Right forelimb (tissue), 1 donor: ENCODE data around the gene ZNF839.
"Not testable (repeated sequence)": the region's sequence is repeated elsewhere in the genome, so short reads cannot be mapped to it uniquely, and the experiment has no call there.

Experiments
- DNase-seq: peaks from one replicate; pipeline ENCODE4 v3.0.0-alpha.2; 2018

The ZNF839 gene

DNA sequence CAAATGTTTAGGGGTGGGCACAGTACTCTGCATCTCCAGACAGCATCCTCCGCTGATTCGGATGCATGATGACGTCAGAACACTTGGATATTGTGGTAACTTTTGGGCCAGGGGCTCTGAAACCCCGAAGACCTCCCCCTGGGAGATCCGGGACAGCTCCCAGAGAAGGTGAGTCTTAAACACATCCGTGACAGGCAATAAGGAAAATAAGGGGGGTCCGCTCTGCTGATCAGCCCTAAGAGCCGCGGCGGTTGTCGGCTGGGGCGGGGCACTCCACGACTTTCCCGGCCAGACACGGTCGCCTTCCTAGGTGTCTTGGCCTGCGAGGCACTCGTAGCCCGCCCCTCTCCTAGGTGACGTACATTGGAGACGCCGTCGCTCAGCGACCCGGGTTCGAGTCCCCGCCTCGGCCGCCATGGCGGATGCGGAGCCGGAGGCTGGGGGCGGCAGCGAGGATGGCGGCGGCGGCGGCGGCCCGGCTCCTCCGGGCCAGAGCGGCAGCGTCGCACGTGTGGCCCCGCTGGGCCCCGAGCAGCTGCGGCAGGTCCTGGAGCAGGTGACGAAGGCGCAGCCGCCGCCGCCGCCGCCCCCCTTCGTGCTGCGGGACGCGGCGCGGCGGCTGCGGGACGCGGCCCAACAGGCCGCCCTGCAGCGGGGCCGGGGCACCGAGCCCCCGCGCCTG is at the start of gene ZNF839:
TSS of gene ZNF839 (plus strand) at position 396 of the 682 bp plus-strand sequence. CDS start at position 416, 20 bp downstream.
- peak; percentile 96 for DNase-seq

- no peak for DNase-seq
Measured at GRCh38 chr14:102272392-102272791, 47.2 kb upstream of the ZNF839 start.

- DNase-seq: no peak
Measured at GRCh38 chr14:102275866-102276265, 43.7 kb upstream of the ZNF839 start.

DNA sequence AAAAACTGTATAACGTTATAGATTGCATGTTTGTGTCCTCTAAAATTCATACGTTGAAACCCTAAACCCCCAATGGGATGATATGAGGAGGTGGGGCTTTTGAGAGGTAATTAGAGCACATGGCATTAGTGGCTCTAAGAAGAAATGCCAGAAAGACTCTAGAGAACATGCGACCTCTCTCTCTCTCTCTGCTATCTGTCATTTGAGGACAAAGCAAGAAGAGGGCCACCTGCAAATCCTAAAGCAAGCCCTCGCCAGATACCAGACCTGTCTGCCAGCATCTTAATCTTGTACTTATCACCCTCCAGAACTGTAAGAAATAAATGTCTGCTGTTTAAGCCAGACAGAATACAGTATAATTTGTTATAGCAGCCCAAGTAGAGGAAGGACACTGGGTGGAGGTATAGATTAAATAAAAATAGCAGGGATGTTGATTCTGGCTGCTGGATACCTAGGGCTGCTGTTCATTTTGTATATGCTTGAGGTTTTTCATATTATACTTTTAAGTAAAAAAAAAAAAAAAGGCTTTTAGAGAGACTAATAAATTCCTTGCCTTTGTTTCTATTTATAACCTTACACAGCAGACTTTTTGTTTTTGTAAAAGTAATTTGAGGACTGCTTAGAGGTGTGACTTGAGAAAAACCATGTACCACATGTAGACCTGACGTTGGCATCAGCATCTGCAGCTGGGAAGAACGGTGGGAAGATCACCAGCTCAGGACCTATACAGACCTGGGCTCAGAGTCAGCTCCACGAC is 41.5 kb upstream of the ZNF839 start:
- DNase-seq: no peak

DNA sequence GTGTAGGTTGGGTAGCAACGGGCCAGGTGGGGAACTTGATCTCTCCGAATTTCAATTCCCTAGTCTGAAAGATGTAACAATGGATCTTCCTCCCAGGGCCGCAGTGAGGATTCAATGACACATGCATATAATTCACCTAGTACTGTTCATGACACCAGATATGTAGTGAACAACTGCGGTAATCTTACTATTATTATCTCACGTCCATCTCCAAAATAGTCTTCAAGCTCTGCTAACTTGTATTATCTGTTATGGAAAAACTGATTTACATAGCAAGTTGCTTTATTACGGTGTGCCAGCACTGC is 41.0 kb upstream of the ZNF839 start:
- DNase-seq: no peak

GRCh38 chr14:102279282-102279681 is 40.3 kb upstream of the ZNF839 start:
- no peak for DNase-seq

- DNase-seq: no peak
Measured at GRCh38 chr14:102279688-102280348, 39.7 kb upstream of the ZNF839 start.

- no peak for DNase-seq
Measured at GRCh38 chr14:102280376-102280962, 39.1 kb upstream of the ZNF839 start.

DNA sequence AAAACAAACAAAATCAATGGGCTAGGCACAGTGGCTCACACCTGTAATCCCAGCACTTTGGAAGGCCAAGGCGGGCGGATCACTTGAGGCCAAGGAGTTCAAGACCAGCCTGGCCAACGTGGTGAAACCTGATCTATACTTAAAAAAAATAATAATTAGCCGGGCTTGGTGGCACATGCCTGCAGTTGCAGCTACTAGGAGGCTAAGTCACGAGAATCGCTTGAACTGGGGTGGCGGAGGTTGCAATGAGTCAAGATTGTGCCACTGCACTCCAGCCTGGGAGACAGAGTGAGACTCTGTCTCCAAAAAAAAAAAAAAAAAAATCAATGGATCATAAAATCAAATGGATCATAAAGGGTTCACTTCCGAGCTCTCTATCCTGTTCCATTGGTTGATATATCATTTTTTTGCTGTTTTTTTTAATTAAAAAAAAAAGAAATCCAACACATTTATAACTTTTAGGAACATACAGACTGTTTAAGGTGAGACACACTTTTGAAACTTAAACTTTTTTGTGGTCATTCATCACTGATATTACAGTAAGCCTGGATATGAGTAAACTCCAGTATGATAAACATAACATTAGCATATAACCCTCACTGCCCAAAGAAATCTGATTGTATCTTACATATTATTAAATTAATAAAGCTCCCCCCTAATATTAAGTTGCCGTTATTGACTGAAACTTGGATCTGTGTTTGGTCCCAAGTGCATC is 36.6 kb upstream of the ZNF839 start:
- DNase-seq: no peak

GRCh38 chr14:102283631-102284129 is 35.9 kb upstream of the ZNF839 start:
- no peak for DNase-seq

DNA sequence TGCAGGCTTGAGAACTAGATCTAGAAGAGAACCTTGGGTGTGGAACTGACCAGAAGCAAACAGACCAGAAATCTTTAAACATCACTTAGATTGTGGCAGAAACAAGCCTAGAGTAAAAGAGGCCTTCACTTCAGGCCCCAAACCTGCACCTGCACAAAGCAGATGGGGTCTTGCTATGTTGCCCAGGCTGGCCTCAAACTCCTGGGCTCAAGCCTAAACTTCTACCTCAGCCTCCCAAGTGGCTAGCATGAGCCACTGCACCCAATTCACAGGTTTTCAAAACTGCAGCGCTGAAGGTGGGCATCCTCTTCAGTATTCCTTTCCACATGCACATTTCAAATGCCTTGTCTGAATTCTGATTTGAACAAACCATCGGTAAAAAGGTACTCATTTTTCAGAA is 34.4 kb upstream of the ZNF839 start:
- no peak for DNase-seq

DNA sequence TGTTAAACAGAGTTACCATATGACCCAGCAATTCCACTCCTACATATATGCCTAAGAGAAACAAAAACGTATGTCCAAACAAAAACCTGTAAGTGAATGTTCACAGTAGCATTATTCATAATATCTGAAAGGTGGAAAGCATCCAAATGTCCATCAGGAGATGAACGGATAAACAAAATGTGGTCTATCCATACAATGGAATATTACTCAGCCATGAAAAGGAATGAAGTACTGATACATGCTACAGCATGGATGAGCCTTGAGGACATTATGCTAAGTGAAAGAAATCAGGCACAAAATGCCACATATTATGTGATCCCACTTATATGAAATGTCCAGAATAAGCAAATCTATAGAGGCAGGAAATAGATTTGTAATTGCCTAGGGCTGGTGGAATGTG is 31.4 kb upstream of the ZNF839 start:
- no peak for DNase-seq

DNA sequence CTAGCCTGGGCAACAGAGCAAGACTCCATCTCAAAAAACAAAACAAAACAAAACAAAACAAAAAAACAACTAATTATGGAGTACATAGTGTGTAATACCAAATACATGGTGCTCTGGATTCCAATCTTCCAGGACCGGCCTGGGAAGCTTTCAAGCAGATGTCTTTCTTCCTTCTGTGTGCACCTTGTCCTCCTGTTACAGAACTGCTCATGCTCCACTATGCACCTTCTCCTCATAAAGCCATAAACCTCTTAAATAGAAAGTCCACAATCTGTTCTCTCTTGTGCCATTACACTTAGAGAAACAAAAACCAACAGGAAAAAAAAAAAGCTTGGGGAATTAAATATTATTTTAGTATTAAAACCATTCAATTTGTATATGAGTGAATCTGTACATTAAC is 27.1 kb upstream of the ZNF839 start:
- DNase-seq: no peak

DNA sequence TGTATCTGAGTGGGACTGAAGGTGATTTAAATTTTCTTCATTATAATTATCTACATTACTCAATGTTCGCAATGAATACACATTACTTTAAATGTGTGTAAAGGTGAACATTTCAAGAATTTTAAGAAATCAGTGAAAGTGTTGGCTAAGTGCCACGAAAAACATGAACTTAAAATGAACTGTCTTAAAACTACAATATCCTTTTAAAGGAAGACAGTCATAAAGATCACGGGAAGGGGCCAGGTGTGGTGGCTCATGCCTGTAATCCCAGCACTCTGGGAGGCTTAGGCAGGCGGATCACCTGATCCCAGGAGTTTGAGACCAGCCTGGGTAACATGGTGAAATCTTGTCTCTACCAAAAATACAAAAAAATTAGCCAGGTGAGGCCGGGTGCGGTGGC is 25.8 kb upstream of the ZNF839 start:
- DNase-seq: no peak

- no peak for DNase-seq
Measured at GRCh38 chr14:102295270-102295669, 24.3 kb upstream of the ZNF839 start.

DNA sequence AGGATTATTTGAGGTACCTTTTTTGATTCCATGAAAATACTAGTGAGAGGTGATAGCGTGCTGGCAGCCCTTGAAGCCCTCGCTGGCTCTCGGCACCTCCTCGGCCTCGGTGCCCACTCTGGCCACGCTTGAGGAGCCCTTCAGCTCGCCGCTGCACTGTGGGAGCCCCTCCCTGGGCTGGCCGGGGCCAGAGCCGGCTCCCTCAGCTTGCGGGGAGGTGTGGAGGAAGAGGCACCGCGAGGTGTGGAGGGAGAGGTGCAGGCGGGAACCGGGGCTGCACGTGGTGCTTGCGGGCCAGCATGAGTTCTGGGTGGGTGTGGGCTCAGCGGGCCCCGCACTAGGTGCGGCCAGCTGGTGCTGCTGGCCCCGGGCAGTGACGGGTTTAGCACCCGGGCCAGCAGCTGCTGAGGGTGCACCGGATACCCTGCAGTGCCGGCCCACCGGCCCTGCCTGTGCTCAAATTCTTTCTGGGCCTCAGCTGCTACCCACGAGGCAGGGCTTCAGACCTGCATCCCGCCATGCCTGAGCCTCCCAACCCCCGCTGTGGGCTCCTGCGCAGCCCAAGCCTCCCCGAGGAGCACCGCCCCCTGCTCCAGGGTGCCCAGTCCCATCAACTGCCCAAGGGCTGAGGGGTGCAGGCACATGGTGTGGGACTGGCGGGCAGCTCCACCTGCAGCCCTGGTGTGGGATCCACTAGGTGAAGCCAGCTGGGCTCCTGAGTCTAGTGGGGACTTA is 21.9 kb upstream of the ZNF839 start:
- no peak for DNase-seq

- not testable (repeated sequence) for DNase-seq
Measured at GRCh38 chr14:102298303-102299070, 21.1 kb upstream of the ZNF839 start.

- no peak for DNase-seq
Measured at GRCh38 chr14:102303664-102304063, 15.9 kb upstream of the ZNF839 start.

DNA sequence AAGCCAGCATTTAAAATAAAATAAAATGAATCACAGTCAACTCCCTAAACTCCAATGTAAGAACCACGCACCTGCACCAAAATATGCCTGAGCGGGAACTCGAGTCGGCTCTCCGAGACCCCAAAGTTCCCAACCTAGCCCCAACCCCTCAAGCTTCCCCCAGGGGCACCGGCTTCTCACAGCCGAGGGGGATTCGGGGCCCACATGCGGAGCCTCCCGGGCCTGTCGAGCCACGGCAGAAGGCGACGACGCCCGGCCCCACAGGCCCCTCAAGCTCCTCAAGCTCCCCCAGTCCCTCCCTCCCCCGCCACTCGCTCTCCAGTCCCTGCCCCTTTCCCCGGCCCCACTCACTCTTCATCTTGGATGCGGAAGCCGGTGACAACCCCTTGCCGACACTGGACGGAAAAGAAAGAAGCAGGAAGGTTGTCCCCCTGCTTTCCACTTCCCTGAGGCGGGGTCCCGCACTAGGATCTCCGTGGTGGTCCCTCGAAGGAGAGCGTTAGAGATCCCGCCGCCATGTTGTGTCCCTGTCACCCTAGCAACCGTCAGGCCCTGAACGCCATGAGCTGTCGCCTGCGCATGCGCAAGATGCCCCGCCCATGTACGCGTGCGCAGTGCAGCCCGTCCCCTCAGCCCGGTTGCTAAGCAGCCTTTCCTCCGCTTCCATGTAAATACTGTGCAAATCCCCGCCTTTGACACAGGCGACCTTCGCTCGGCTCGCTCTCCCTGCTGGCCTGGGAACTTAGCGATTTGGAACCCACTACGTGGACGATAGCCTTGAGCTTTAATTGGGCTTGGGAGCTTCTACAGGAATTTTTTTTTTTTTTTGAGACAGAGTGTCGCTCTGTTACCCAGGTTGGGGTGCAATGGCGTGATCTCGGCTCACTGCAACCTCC is 14.7 kb upstream of the ZNF839 start, which contains the start of gene MOK:
TSS of gene MOK (minus strand) at position 554 of the 896 bp plus-strand sequence. CDS start at position 358, 196 bp downstream.
- peak; percentile 99 for DNase-seq
